NCI-H2171 (cell line): Measurements from ENCODE around the gene RIMS4.

Source experiments
- DNase-seq: peaks from one replicate; lab custom pipeline; 2025; lab: John Stamatoyannopoulos, UW

RIMS4 gene

DNA sequence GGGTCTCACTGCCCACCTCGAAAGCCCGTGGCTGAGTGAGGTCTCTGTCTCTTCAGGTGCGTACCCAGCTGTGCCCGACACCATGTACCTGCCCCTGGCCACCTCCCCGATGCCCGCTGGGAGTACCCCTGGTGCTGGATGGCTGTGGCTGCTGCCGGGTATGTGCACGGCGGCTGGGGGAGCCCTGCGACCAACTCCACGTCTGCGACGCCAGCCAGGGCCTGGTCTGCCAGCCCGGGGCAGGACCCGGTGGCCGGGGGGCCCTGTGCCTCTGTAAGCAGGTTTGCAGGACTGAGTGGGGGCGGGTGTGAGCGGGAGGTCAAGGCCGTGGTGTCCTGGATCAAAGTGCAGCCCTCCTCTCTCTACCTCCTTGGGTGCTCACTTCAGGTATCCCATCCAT, 90.5 kb downstream of the RIMS4 start:
- DNase-seq: no peak

DNA sequence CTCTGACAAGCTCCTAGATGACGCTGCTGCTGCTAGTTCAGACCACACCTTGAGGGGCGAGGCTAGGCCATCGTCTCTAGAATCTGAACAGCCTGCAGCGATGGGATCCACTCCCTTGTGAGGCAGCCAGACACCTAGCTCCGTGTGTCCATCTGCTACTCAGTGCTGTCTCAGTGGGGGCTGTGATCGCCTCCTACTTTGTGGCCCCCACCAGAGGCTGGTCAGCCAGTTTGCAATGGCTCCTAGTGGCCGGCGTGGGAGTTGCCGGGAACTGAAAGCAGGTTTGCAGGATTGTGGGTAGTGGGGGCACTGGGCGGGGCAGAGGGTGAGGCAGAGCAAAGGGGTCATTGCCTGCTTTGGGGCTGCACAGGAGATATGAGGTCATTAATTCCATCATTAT, 92.4 kb downstream of the RIMS4 start:
- no peak for DNase-seq

DNA sequence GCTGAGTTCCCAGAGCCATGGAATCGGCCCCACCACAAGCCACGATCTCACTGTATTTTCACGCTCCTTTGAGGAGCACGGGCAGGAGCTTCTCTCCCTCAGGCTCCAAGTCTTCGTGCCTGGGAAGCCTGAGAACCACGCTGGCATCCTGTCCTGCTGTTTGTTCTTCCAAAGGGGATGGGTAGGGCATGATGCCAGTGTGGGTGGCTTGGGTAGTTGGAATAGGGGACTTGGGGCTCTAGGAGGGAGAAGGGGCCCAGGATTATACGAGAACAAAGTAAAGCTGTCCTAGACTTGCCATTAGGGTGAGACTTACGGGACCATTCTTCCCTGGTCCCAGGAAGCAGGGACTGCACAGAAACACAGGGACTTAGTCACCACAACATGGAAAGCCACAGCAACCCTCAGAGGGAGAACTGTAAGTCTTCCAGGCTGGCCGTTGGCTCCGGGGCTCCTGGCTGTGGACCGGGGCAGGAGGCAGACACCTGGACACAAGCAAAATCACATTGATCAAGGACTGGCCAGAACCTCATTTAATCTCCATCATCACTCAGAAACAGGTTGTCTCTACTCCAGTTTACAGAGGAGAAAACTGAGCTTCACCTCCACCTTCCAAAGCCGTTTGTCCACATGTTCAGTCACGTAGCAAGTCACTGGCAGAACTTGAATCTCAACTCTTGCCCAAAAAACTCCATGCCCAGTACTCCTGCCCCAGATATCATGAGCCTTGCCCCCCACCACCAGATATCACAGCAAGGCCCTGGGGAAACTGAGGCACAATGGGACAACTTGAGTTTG, 93.8 kb downstream of the RIMS4 start:
- DNase-seq: no peak

DNA sequence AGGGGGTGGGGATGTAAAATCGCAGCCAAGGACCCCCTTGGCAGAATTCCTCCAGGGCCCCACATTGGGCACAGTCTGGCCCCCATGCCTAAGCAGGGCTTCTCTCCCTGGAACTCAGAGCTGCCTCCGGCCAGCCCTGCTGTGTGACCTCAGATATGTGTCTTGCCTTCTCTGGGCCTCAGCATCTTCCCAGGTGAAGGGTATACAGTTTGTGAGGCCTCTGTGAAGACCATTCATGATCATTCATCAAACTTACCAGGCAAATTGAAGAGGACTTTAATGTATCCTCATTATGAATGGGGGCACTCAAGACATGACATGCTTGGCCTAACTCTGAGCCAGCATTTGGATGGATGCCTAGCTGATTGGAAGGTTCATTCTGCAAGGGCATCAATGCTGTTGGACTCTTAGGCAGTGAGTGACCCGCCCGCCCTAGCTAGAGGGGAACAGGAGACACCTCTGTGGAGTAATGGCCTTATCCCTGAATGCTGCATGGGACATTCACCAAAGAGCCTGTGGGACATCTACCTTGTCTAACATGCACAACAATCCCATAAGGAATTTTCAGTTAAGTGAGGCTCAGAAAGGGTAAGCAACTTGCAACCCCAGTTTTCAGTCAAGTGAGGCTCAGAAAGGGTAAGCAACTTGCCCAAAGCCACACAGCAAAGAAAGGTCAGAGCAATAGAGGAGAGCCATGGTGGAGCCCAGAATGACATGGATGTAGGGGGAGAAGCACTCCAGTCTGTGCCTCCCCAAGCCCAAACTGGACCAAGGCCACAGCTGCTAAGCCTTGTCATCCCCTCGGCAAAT, 94.6 kb downstream of the RIMS4 start:
- no peak for DNase-seq

DNA sequence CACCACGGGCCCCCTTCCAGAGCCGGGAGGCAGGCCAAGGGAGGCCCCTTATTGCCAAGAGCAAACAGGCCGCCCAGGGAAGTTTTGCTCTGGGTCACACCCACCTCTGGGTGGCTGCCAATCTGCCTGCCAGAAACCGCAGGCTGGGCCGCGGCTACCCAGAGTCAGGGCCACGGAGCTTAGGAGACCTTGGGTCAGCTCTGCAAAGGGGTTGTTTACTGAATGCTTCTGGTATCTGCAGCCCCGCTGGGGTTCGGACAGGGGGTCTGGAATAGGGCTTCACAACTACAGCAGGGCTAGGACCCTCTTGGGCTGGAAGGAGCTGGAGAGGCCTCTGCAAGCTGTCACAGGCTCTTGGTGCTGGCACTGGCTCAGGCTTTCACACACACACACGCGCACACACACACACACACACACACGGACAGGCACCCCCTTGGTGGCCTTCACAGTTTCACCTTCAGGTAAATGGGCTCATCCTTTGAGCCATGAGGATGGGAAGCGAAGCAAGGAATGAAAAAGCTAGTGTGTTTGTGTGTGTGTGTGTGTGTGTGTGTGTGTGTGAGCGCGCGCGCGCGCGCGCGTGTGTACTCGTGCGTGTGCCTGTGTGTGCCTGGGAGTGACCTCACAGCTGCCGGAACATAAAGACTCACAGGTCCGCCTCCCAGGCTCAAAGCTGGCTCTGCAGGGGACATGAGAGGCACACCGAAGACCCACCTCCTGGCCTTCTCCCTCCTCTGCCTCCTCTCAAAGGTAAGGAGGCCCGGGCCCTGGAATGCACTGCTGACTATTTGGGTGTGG, 95.4 kb downstream of the RIMS4 start, which contains the start of gene CCN5:
Gene CCN5 (plus strand): TSS at position 669 of the 798 bp plus-strand sequence. CDS start 22 bp downstream, at position 691.
- peak; percentile 25 for DNase-seq

DNA sequence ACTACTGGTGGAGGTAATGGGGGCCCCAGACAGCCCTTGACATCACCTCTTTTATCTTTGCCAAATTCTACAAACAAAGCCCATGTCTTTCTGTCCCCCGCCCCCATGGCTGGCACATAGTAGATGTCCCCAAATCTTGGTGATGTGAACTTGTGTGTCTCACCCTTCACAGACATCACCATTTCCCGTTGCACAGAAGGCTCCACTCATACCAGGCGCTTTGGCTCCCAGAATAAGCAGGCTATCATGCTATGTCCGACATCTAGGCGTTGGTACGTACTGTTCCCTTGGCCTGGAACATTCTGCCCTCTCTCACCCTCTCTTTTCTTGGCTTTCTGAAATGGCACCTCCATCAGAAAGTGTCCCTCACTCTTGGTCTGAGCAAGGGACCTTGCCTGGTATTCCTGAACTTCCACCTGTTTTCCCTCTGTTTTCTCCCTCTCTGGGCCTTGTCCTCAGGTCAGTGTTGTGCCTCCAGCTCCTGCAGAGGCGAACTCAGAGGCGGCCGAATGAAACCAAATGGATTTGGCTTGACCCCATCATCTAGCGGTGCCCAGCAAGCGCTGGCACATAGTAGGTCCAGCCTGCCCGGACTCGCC, 96.1 kb downstream of the RIMS4 start:
- DNase-seq: no peak

- DNase-seq: no peak
These were observed 99.1 kb downstream of the RIMS4 start for GRCh38 chr20:44711237-44711636.

DNA sequence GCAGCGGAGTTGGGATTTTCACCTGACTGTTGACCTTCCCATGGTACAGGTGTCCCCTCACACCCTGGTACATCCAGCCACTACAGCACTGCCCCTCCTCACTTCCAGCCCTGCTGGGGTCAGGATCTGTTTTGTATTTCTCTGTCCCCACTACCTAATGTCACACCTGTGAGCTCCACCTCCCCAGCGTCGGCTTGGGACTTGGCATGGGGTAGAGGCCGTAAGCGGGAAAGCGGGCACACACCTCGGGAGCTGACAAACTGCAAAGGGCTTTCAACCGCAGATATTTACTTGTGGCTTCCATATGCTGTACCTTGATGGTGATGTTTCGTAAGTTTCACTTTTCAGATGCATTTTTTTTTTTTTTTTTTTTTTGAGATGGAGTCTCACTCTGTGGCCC, 100.5 kb downstream of the RIMS4 start:
- no peak for DNase-seq

DNA sequence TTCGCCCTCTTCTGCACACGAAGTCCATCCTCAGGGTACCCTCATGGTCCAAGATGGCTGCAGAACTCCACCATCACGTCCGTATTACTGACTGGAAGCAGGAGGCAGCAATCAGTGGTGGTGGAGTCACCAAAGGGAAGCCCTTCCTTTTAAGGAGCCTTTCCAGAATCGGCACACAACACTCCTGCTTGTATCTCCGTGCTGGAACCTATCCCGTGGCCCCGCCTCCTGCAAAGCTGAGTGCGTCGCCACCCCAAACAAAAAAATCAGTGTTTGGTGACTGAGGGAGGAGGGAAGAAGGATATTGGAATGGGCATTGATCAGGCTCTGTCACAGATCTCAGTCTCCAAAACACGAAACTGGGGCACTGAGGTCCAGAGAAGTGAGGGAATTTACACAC, 101.0 kb downstream of the RIMS4 start:
- DNase-seq: no peak

- no peak for DNase-seq
These were observed 103.2 kb downstream of the RIMS4 start for GRCh38 chr20:44707018-44707579.

- no peak for DNase-seq
These were observed 103.9 kb downstream of the RIMS4 start for GRCh38 chr20:44706301-44707017.

GRCh38 chr20:44705364-44706094, 104.8 kb downstream of the RIMS4 start:
- DNase-seq: no peak

DNA sequence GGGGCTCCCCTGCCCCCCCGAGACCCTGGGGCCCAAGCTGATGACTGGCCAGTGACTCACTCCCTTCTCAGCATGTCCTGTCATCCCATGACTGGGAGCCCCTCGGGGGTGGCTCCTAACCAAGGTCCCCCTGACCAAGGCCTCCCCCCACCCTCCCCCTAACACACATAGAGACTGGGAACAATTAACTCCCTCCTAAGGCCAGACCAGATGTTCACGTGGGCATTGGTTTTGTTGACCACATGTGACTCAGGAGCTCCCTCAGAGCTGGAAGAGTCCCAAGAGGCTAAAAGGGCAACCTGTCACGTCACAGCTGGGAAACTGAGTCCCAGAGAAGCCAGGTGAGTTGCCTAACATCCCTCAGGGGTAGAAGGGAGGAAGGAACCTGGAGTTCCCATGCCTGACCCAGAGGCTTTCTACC, 105.8 kb downstream of the RIMS4 start:
- no peak for DNase-seq

DNA sequence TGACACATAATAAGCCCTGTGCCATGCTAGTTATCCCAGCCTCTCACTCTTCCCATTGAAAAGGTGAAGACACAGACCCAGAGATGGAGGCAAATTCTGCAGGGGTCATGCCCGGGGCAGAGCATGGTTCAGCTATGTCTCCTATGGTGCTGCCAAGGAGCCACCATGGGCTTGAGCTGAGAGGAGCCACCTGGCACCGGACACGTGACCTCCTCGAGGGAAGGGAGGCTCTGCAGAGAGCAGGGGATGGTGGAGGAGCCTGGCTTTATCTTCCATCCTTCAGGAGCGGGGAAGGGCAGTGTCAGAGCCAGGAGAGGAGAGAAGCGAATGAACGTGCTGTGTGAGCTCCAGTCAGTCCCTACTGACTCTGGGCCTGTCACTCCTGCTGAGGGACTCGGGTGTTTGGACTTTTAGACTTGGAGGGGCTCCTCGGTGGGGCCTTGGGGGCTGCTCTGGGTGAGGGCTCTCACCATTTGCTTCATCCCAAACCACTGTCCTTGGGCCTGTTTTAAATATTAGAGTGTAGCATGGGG, 106.3 kb downstream of the RIMS4 start:
- no peak for DNase-seq

DNA sequence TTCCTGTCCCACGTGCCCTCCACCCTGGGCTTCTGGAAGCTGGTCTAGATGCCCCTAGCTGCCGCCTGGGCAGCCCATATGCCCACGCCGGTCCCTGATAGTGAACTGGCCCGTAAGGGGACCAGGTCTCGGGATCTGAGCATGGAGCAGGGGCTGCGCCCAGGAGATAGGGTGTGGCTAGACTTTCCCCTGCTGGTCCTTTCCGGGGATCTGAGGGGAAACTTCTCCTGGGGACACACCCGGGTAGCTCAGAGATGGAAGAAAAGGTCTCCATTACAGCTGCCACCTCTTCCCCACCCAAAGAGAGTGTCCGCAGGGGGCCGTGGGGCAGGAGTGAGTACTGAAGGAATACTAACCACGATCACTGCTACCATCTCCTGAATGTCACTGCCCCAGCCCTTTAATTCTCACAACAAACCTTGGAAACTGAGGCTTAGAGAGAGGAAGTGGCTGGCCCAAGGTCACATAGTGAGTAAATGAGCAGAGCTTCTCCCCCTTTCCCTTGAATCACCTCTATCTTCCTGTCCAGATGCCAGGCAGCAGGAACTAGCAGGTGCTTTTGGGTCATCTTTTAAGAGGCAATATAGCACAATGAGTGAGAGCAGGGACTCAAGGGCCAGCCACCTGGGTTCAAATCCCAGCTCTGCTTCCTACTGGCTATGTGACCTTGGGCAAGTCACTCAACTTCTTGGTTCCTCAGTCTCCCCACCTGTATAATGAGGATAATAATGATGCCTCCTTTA, 107.0 kb downstream of the RIMS4 start:
- no peak for DNase-seq

DNA sequence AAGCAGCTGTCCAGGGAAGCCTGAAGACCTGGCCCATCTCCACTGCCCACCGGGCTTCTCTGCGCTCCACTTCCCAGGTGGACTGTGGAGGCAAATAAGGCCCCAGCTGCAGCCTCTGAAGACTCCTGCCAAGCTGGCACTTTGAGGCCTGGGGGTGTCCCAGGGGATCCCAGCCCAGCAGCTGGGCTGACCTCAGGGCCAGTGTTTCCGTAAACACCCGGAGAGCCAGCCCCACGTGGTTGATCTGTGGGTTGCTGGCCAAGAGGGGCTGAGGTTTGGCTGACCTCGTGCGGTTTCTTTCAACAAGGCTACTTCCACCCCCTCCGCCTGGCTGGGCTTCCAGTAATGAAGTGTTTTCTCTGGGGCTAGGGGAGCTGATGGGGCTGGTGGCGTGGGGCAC, 107.6 kb downstream of the RIMS4 start:
- no peak for DNase-seq

DNA sequence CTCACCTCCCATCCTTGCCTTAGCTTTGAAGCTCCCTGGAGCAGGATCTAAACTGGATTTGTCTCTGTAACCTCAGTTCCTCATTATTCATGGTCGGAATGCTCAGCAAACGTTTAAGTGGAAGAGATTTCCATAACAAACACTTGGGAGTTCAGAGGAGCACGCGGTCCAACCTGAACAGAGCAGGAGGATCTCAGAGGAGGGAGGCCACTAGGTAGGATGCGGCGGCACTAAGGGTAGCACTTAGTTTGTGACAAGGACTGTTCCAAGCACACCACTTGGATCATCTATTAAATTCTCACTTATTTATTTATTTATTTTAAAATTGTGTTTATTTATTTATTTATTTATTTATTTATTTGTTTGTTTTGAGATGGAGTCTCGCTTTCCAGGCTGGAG, 108.5 kb downstream of the RIMS4 start:
- DNase-seq: no peak
